GM18951 (cell line): ENCODE data around the gene CXXC1.

Experiments
- POLR2A ChIP-seq: IDR thresholded peaks from 4 replicates; pipeline ENCODE4 v1.6.1; 2011; ENCODE audit warnings: mild to moderate bottlenecking; ENCODE audit not compliant: insufficient read length, insufficient read depth; ENCODE audit errors: extremely low read depth
- in situ Hi-C: fragments of 300-500 bp; cut with MboI; formaldehyde crosslinking; loops from one replicate; pipeline ENCODE4 v1.12.0; 2022; ENCODE audit warnings: low sequenced_read_pairs, mixed read lengths, inconsistent platforms; ENCODE audit not compliant: unreplicated experiment

CXXC1 gene

GRCh38 chr18:50285631-50286321 is 1.7 kb downstream of the CXXC1 start:
- no peak for TF ChIP-seq POLR2A
- in situ Hi-C loops, result no loop called here

- in situ Hi-C loops, result no loop called here
- TF ChIP-seq POLR2A, result no peak
Measured at GRCh38 chr18:50285071-50285470, 2.4 kb downstream of the CXXC1 start.

GRCh38 chr18:50284255-50284885 is 3.1 kb downstream of the CXXC1 start:
- no peak for TF ChIP-seq POLR2A
- in situ Hi-C loops, result no loop called here

- no peak for TF ChIP-seq POLR2A
- in situ Hi-C loops, result no loop called here
Measured at GRCh38 chr18:50283469-50284209, 3.9 kb downstream of the CXXC1 start.

GRCh38 chr18:50282521-50283335 is 4.8 kb downstream of the CXXC1 start:
- TF ChIP-seq POLR2A, result no peak
- in situ Hi-C loops, result no loop called here

- in situ Hi-C loops, result no loop called here
Measured at GRCh38 chr18:50281972-50282520, 5.4 kb downstream of the CXXC1 start.

GRCh38 chr18:50281295-50281971 is 6.1 kb downstream of the CXXC1 start, which contains the start of gene MBD1:
TSS of gene MBD1 (minus strand) at chr18:50281523. CDS start at chr18:50279992, 1,531 bp downstream.
- in situ Hi-C loops, result no loop called here
- TF ChIP-seq POLR2A, result peak; percentile 91

More at GRCh38 chr18:50281972-50282520, 5.4 kb downstream of the CXXC1 start:
- TF ChIP-seq POLR2A, result no peak

GRCh38 chr18:50280707-50281294 is 6.7 kb downstream of the CXXC1 start:
- TF ChIP-seq POLR2A, result no peak
- in situ Hi-C loops, result no loop called here

- no peak for TF ChIP-seq POLR2A
- in situ Hi-C loops, result no loop called here
Measured at GRCh38 chr18:50279752-50280151, 7.7 kb downstream of the CXXC1 start.

GRCh38 chr18:50277942-50278341 is 9.6 kb downstream of the CXXC1 start:
- TF ChIP-seq POLR2A, result no peak
- in situ Hi-C loops, result no loop called here

- TF ChIP-seq POLR2A, result no peak
- in situ Hi-C loops, result no loop called here
Measured at GRCh38 chr18:50276452-50276851, 11.0 kb downstream of the CXXC1 start.
